ENCODE results near the gene DPP8. TPM values are rescaled to one million over a fixed set of nuclear protein-coding genes. Genes with fewer than 3 reads are reported as not detected.

The DPP8 gene
- total RNA-seq, 1 experiment from 2014 or later: 25.1 TPM

GRCh38 chr15:65512807-65513416 is 4.6 kb downstream of the DPP8 start:
- H3K4me3 ChIP-seq: no peak overlapping the region
- H3K9me2 ChIP-seq (ENCODE audit: insufficient read depth): no peaks in the 10 kb centered on the region
- TF ChIP-seq CTCF (conservative IDR thresholded peaks at IDR 0.05) (no peak), EZH2 (IDR thresholded peaks at IDR 0.05; ENCODE audit: low read depth) (no peak)
- peaks cover 34% of the 10 kb centered on the region for H3K79me2 ChIP-seq (ENCODE audit: low read depth)
- peaks cover 21% of the 10 kb centered on the region; the same call in 1 of the 2 replicates for H4K20me1 ChIP-seq (ENCODE audit: insufficient read depth)
- H3K9me3 ChIP-seq (ENCODE audit: insufficient read depth, low read depth): no peaks in the 10 kb centered on the region
- peaks cover 8% of the 10 kb centered on the region; the same call in 1 of the 2 replicates for H3K36me3 ChIP-seq (ENCODE audit: low read depth)
- no TSS peak for BruUV-seq (replicated peaks)
- H3K4me1 ChIP-seq (replicated peaks; ENCODE audit: insufficient read depth): peaks cover 10% of the 10 kb centered on the region
- H3K27me3 ChIP-seq (ENCODE audit: insufficient read depth, low read depth): no peaks in the 10 kb centered on the region
- H2AFZ ChIP-seq: no peak overlapping the region
- 0 out of 2 replicates have a peak, but pooled peaks cover 6% of the 10 kb centered on the region for H3F3A ChIP-seq (ENCODE audit: insufficient read depth, low read depth)
- no peak overlapping the region for H3K27ac ChIP-seq
- DNase-seq: no peak
- ChIA-PET CTCF (interaction anchor here (0.7 kb wide), 1 partner anchor 204 kb away, joined by 3 read pairs; no protein-coding TSS in a partner anchor), POLR2A (ENCODE audit: unreplicated experiment) (no interaction called here)
- no peak overlapping the region for H3K4me2 ChIP-seq
- intact Hi-C loops (cut with micrococcal nuclease; ENCODE audit: unreplicated experiment): no loop called here

- no peak overlapping the region for H3K4me3 ChIP-seq
- no peak overlapping the region for H2AFZ ChIP-seq
- H3K9me2 ChIP-seq (ENCODE audit: insufficient read depth): no peaks in the 10 kb centered on the region
- no peak overlapping the region for H3K27ac ChIP-seq
- DNase-seq: no peak
- 0 out of 2 replicates have a peak, but pooled peaks cover 6% of the 10 kb centered on the region for H3F3A ChIP-seq (ENCODE audit: insufficient read depth, low read depth)
- ChIA-PET CTCF (interaction anchor here (0.7 kb wide), 1 partner anchor 204 kb away, joined by 3 read pairs; no protein-coding TSS in a partner anchor), POLR2A (ENCODE audit: unreplicated experiment) (no interaction called here)
- no peaks in the 10 kb centered on the region for H3K9me3 ChIP-seq (ENCODE audit: insufficient read depth, low read depth)
- H3K4me1 ChIP-seq (replicated peaks; ENCODE audit: insufficient read depth): peaks cover 10% of the 10 kb centered on the region
- H3K79me2 ChIP-seq (ENCODE audit: low read depth): peaks cover 34% of the 10 kb centered on the region
- H3K36me3 ChIP-seq (ENCODE audit: low read depth): peaks cover 8% of the 10 kb centered on the region; the same call in 1 of the 2 replicates
- H3K4me2 ChIP-seq: no peak overlapping the region
- TF ChIP-seq CTCF (conservative IDR thresholded peaks at IDR 0.05) (no peak), EZH2 (IDR thresholded peaks at IDR 0.05; ENCODE audit: low read depth) (no peak)
- peaks cover 21% of the 10 kb centered on the region; the same call in 1 of the 2 replicates for H4K20me1 ChIP-seq (ENCODE audit: insufficient read depth)
- intact Hi-C loops (cut with micrococcal nuclease; ENCODE audit: unreplicated experiment): no loop called here
- BruUV-seq (replicated peaks): no TSS peak
- no peaks in the 10 kb centered on the region for H3K27me3 ChIP-seq (ENCODE audit: insufficient read depth, low read depth)
Observed at GRCh38 chr15:65512189-65512588, 5.3 kb downstream of the DPP8 start.

- H3K4me3 ChIP-seq: no peak overlapping the region
- H3K27me3 ChIP-seq (ENCODE audit: insufficient read depth, low read depth): no peaks in the 10 kb centered on the region
- BruUV-seq (replicated peaks): no TSS peak
- TF ChIP-seq EZH2 (IDR thresholded peaks at IDR 0.05; ENCODE audit: low read depth) (no peak), CTCF (conservative IDR thresholded peaks at IDR 0.05) (no peak)
- peaks cover 8% of the 10 kb centered on the region; the same call in 1 of the 2 replicates for H3K36me3 ChIP-seq (ENCODE audit: low read depth)
- H3K27ac ChIP-seq: no peak overlapping the region
- no peak for DNase-seq
- intact Hi-C loops (cut with micrococcal nuclease; ENCODE audit: unreplicated experiment): loop anchor here (10.0 kb wide), 1 partner anchor 65 kb away; no protein-coding TSS in a partner anchor
- POLR2A ChIA-PET (ENCODE audit: unreplicated experiment): no interaction called here
- H2AFZ ChIP-seq: no peak overlapping the region
- H3K79me2 ChIP-seq (ENCODE audit: low read depth): peaks cover 5% of the 10 kb centered on the region; the same call in 1 of the 2 replicates
- no peaks in the 10 kb centered on the region for H4K20me1 ChIP-seq (ENCODE audit: insufficient read depth)
- H3F3A ChIP-seq (ENCODE audit: insufficient read depth, low read depth): 0 out of 2 replicates have a peak, but pooled peaks cover 6% of the 10 kb centered on the region
- H3K9me2 ChIP-seq (ENCODE audit: insufficient read depth): no peaks in the 10 kb centered on the region
- no peak overlapping the region for H3K4me2 ChIP-seq
- H3K4me1 ChIP-seq (replicated peaks; ENCODE audit: insufficient read depth): no peaks in the 10 kb centered on the region
- CTCF ChIA-PET: no interaction called here
- H3K9me3 ChIP-seq (ENCODE audit: insufficient read depth, low read depth): no peaks in the 10 kb centered on the region
Observed at GRCh38 chr15:65509321-65509720, 8.2 kb downstream of the DPP8 start.

Measured in PC-9 (cell line).